OCI-LY7 (cell line): ENCODE results near the gene C1QL4. TPM values are rescaled to one million over a fixed set of nuclear protein-coding genes. Genes with fewer than 3 reads are reported as not detected.

ENCODE experiments used
- BruUV-seq: library from RNA; stranded (reverse); fragments of 400-500 nt; replicated peaks from 2 replicates; lab custom pipeline; 2021; lab: Mats Ljungman, UMichigan
- CTCF ChIA-PET: fragments of 300-600 bp; sonication (Branson Sonifier 250); formaldehyde crosslinking; loops from one replicate; lab custom pipeline; 2022; ENCODE audit warnings: antibody characterized with exemption; ENCODE audit not compliant: unreplicated experiment; lab: Charles Lee
- POLR2A ChIA-PET: fragments of 300-600 bp; sonication (Branson Sonifier 250); formaldehyde crosslinking; loops from one replicate; lab custom pipeline; 2022; ENCODE audit warnings: antibody characterized with exemption; lab: Charles Lee
- DNase-seq: peaks from one replicate; pipeline ENCODE4 v3.0.0-alpha.2; 2015; ENCODE audit warnings: low spot score
- H2AFZ ChIP-seq: fragments of 200-600 bp; sonication (generic), shearing (Covaris generic); 2 replicates; pipeline ENCODE4 v1.6.1; 2014; ENCODE audit warnings: mild to moderate bottlenecking, antibody characterized with exemption, low read length, moderate library complexity
- H3K27ac ChIP-seq: fragments of 200-600 bp; sonication (generic); 2 replicates; pipeline ENCODE4 v1.5.1; 2014; ENCODE audit warnings: mixed run types, low read depth, mild to moderate bottlenecking, moderate library complexity, low read length, inconsistent platforms; ENCODE audit not compliant: poor library complexity, severe bottlenecking
- H3K36me3 ChIP-seq: fragments of 200-600 bp; sonication (generic); 2 replicates; pipeline ENCODE4 v1.6.1; 2014; ENCODE audit warnings: mild to moderate bottlenecking, antibody characterized with exemption, low read length, moderate library complexity, mixed read lengths; ENCODE audit not compliant: insufficient read depth
- H3K4me1 ChIP-seq: fragments of 200-600 bp; sonication (generic); 2 replicates; pipeline ENCODE4 v1.5.1; 2014; ENCODE audit warnings: mild to moderate bottlenecking, low read length; ENCODE audit not compliant: insufficient read depth, poor library complexity, severe bottlenecking
- H3K4me2 ChIP-seq: fragments of 200-600 bp; sonication (generic); 2 replicates; pipeline ENCODE4 v1.6.1; 2014; ENCODE audit warnings: mild to moderate bottlenecking, low read length
- H3K4me3 ChIP-seq: fragments of 200-600 bp; sonication (generic); 2 replicates; pipeline ENCODE4 v1.5.1; 2014; ENCODE audit warnings: mild to moderate bottlenecking, low read depth, low read length; ENCODE audit not compliant: poor library complexity, severe bottlenecking
- H3K79me2 ChIP-seq: fragments of 200-600 bp; sonication (generic); 2 replicates; pipeline ENCODE4 v1.6.1; 2016; ENCODE audit warnings: low read depth, mild to moderate bottlenecking, low read length, moderate library complexity, mixed read lengths; ENCODE audit not compliant: insufficient read depth
- H3K9me2 ChIP-seq: fragments of 200-600 bp; sonication (generic); 2 replicates; pipeline ENCODE4 v1.6.1; 2016; ENCODE audit warnings: mild to moderate bottlenecking, low read length, mixed read lengths; ENCODE audit not compliant: insufficient read depth
- H3K9me3 ChIP-seq: fragments of 200-600 bp; sonication (generic); 2 replicates; pipeline ENCODE4 v1.6.1; 2014; ENCODE audit warnings: mild to moderate bottlenecking, mixed run types, low read length, mixed read lengths
- H4K20me1 ChIP-seq: fragments of 200-600 bp; sonication (generic); 2 replicates; pipeline ENCODE4 v1.6.1; 2014; ENCODE audit warnings: mild to moderate bottlenecking, antibody characterized with exemption, low read length, moderate library complexity, mixed read lengths; ENCODE audit not compliant: insufficient read depth
- CTCF ChIP-seq: fragments of 200-600 bp; sonication (generic); conservative IDR thresholded peaks from 2 replicates; pipeline ENCODE4 v1.5.1; 2014; ENCODE audit warnings: mild to moderate bottlenecking, antibody characterized with exemption, low read length, moderate library complexity, mixed read lengths
- EZH2phosphoT487 ChIP-seq: fragments of 200-600 bp; sonication (generic); IDR thresholded peaks from 2 replicates; pipeline ENCODE4 v1.6.1; 2018; ENCODE audit warnings: low read depth, borderline replicate concordance, mild to moderate bottlenecking, mixed run types, antibody characterized with exemption, low read length, moderate library complexity, mixed read lengths
- intact Hi-C: fragments of 100-400 bp; cut with micrococcal nuclease; formaldehyde crosslinking; loops from one replicate; pipeline ENCODE4 v1.10.0; 2022; ENCODE audit not compliant: unreplicated experiment
- total RNA-seq, 2 experiments: library from RNA; depleted of rRNA in 1 of 2; stranded (reverse); fragments of >200 nt in 1 of 2; shearing (Covaris generic) in 1 of 2; gene quantifications; 2 replicates each; pipeline ENCODE4 v1.2.3, GENCODE V29; 2014 to 2022

Gene C1QL4
- total RNA-seq, 2 experiments from 2014 or later: 0.19 TPM; not detected in 1

GRCh38 chr12:49345825-49346658, 9.1 kb upstream of the C1QL4 start:
- TF ChIP-seq CTCF (no peak), EZH2phosphoT487 (no peak)
- intact Hi-C loops: loop anchor here (5.0 kb wide), 1 partner anchor 159 kb away; the partner anchor contains the start of gene TUBA1A
- no peak overlapping the region for H3K27ac ChIP-seq
- peak overlapping the region; percentile 63 for H3K4me3 ChIP-seq
- no peaks in the 10 kb centered on the region for H3K79me2 ChIP-seq
- no peaks in the 10 kb centered on the region for H3K9me2 ChIP-seq
- H2AFZ ChIP-seq: peak overlapping the region; percentile 58; the same call in 1 of the 2 replicates
- DNase-seq: no peak
- no peaks in the 10 kb centered on the region for H3K36me3 ChIP-seq
- H3K9me3 ChIP-seq: no peaks in the 10 kb centered on the region
- peaks cover 55% of the 10 kb centered on the region for H3K4me1 ChIP-seq
- BruUV-seq: no TSS peak
- POLR2A ChIA-PET: no interaction called here
- peak overlapping the region; percentile 88 for H3K4me2 ChIP-seq
- no peaks in the 10 kb centered on the region for H4K20me1 ChIP-seq
- CTCF ChIA-PET: interaction anchor here (1.1 to 1.7 kb wide), 2 partner anchors 11 to 21 kb away, joined by 4 to 10 read pairs; no protein-coding TSS in a partner anchor

- H3K4me1 ChIP-seq: peaks cover 55% of the 10 kb centered on the region
- peak overlapping the region; percentile 58; the same call in 1 of the 2 replicates for H2AFZ ChIP-seq
- H3K9me2 ChIP-seq: no peaks in the 10 kb centered on the region
- peak; percentile 79 for DNase-seq
- ChIA-PET POLR2A (no interaction called here), CTCF (no interaction called here)
- intact Hi-C loops: loop anchor here (5.0 kb wide), 1 partner anchor 158 kb away; the partner anchor contains the start of gene TUBA1A
- no peak for TF ChIP-seq CTCF
- no peak for TF ChIP-seq EZH2phosphoT487
- no TSS peak for BruUV-seq
- no peaks in the 10 kb centered on the region for H4K20me1 ChIP-seq
- H3K4me2 ChIP-seq: peak overlapping the region; percentile 88
- no peaks in the 10 kb centered on the region for H3K36me3 ChIP-seq
- no peaks in the 10 kb centered on the region for H3K79me2 ChIP-seq
- no peak overlapping the region for H3K27ac ChIP-seq
- peak overlapping the region; percentile 63 for H3K4me3 ChIP-seq
- H3K9me3 ChIP-seq: no peaks in the 10 kb centered on the region
Observed at GRCh38 chr12:49345051-49345824, 8.2 kb upstream of the C1QL4 start.
